ENCODE results near the gene OCLN. TPM values are rescaled to one million over a fixed set of nuclear protein-coding genes. Genes with fewer than 3 reads are reported as not detected.
"Not testable (repeated sequence)": the region's sequence is repeated elsewhere in the genome, so short reads cannot be mapped to it uniquely, and the experiment has no call there.

The OCLN gene
- total RNA-seq, 1 donor from 2014 or later = 9.0 TPM

- no peak for DNase-seq (ENCODE audit: low spot score)
- Mint-ChIP-seq H3K27me3 (ENCODE audit: low read depth) (peaks cover 8% of the 10 kb centered on the region), H3K4me1 (ENCODE audit: low read depth) (peaks cover 3% of the 10 kb centered on the region), H3K9me3 (ENCODE audit: low read depth) (no peaks in the 10 kb centered on the region), H3K27ac (ENCODE audit: unreplicated experiment) (no peak overlapping the region), H3K36me3 (ENCODE audit: low read depth) (no peaks in the 10 kb centered on the region), H3K4me3 (ENCODE audit: unreplicated experiment) (no peak overlapping the region)
- TF ChIP-seq CTCF (IDR thresholded peaks at IDR 0.05) = no peak
Measured at GRCh38 chr5:69530561-69531405, 38.2 kb downstream of the OCLN start.

GRCh38 chr5:69531406-69531801, 38.8 kb downstream of the OCLN start:
- DNase-seq (ENCODE audit: low spot score) = no peak
- H3K4me3 Mint-ChIP-seq (ENCODE audit: unreplicated experiment) = no peak overlapping the region
- H3K9me3 Mint-ChIP-seq (ENCODE audit: low read depth) = no peaks in the 10 kb centered on the region
- H3K36me3 Mint-ChIP-seq (ENCODE audit: low read depth) = no peaks in the 10 kb centered on the region
- peaks cover 3% of the 10 kb centered on the region for H3K4me1 Mint-ChIP-seq (ENCODE audit: low read depth)
- no peak overlapping the region for H3K27ac Mint-ChIP-seq (ENCODE audit: unreplicated experiment)
- H3K27me3 Mint-ChIP-seq (ENCODE audit: low read depth) = peaks cover 8% of the 10 kb centered on the region
- TF ChIP-seq CTCF (IDR thresholded peaks at IDR 0.05) = no peak

GRCh38 chr5:69537911-69538310, 45.3 kb downstream of the OCLN start:
- DNase-seq (ENCODE audit: low spot score) = not testable (repeated sequence)

GRCh38 chr5:69538735-69539134, 46.1 kb downstream of the OCLN start:
- H3K4me1 Mint-ChIP-seq (ENCODE audit: low read depth); H3K4me3 Mint-ChIP-seq (ENCODE audit: unreplicated experiment); H3K9me3 Mint-ChIP-seq (ENCODE audit: low read depth); H3K27ac Mint-ChIP-seq (ENCODE audit: unreplicated experiment); H3K36me3 Mint-ChIP-seq (ENCODE audit: low read depth); DNase-seq (ENCODE audit: low spot score); H3K27me3 Mint-ChIP-seq (ENCODE audit: low read depth): not testable (repeated sequence)

More at GRCh38 chr5:69537911-69538310, 45.3 kb downstream of the OCLN start:
- H3K4me3 Mint-ChIP-seq (ENCODE audit: unreplicated experiment); H3K36me3 Mint-ChIP-seq (ENCODE audit: low read depth); H3K27ac Mint-ChIP-seq (ENCODE audit: unreplicated experiment); H3K27me3 Mint-ChIP-seq (ENCODE audit: low read depth); H3K9me3 Mint-ChIP-seq (ENCODE audit: low read depth); H3K4me1 Mint-ChIP-seq (ENCODE audit: low read depth): not testable (repeated sequence)

- not testable (repeated sequence) for DNase-seq (ENCODE audit: low spot score); H3K4me1 Mint-ChIP-seq (ENCODE audit: low read depth); H3K27me3 Mint-ChIP-seq (ENCODE audit: low read depth)
Measured at GRCh38 chr5:69541347-69541746, 48.8 kb downstream of the OCLN start.

GRCh38 chr5:69542838-69543618, 50.4 kb downstream of the OCLN start:
- not testable (repeated sequence) for DNase-seq (ENCODE audit: low spot score); H3K9me3 Mint-ChIP-seq (ENCODE audit: low read depth)

More at GRCh38 chr5:69541347-69541746, 48.8 kb downstream of the OCLN start:
- H3K36me3 Mint-ChIP-seq (ENCODE audit: low read depth); H3K4me3 Mint-ChIP-seq (ENCODE audit: unreplicated experiment); H3K9me3 Mint-ChIP-seq (ENCODE audit: low read depth); H3K27ac Mint-ChIP-seq (ENCODE audit: unreplicated experiment): not testable (repeated sequence)

GRCh38 chr5:69544602-69545001, 52.0 kb downstream of the OCLN start:
- not testable (repeated sequence) for H3K27ac Mint-ChIP-seq (ENCODE audit: unreplicated experiment); H3K4me3 Mint-ChIP-seq (ENCODE audit: unreplicated experiment); H3K36me3 Mint-ChIP-seq (ENCODE audit: low read depth); H3K4me1 Mint-ChIP-seq (ENCODE audit: low read depth); H3K27me3 Mint-ChIP-seq (ENCODE audit: low read depth); H3K9me3 Mint-ChIP-seq (ENCODE audit: low read depth); DNase-seq (ENCODE audit: low spot score)

More at GRCh38 chr5:69542838-69543618, 50.4 kb downstream of the OCLN start:
- H3K27ac Mint-ChIP-seq (ENCODE audit: unreplicated experiment); H3K27me3 Mint-ChIP-seq (ENCODE audit: low read depth); H3K36me3 Mint-ChIP-seq (ENCODE audit: low read depth); H3K4me1 Mint-ChIP-seq (ENCODE audit: low read depth); H3K4me3 Mint-ChIP-seq (ENCODE audit: unreplicated experiment): not testable (repeated sequence)
